AG10803 (cell line): ENCODE data around the gene TDRD3.
A peak's percentile ranks its signal among the peaks of the same experiment; 100 is the strongest.

Experiments used
- DNase-seq: peaks from one replicate; pipeline ENCODE4 v3.0.0; 2010; ENCODE audit warnings: low read depth
- H3K4me3 ChIP-seq: 2 replicates; pipeline ENCODE4 v1.5.1; 2011; ENCODE audit warnings: mild to moderate bottlenecking, low read length, control low read depth
- CTCF ChIP-seq: conservative IDR thresholded peaks from 2 replicates; pipeline ENCODE4 v1.5.1; 2011; ENCODE audit warnings: mild to moderate bottlenecking, low read length, control low read depth, inconsistent platforms

Gene TDRD3

GRCh38 chr13:60583911-60584753 lies 187.1 kb downstream of the TDRD3 start:
- peak overlapping the region; percentile 40 for H3K4me3 ChIP-seq
- peak; percentile 19; the same call in 1 of the 2 replicates for TF ChIP-seq CTCF
- peak; percentile 84 for DNase-seq

DNA sequence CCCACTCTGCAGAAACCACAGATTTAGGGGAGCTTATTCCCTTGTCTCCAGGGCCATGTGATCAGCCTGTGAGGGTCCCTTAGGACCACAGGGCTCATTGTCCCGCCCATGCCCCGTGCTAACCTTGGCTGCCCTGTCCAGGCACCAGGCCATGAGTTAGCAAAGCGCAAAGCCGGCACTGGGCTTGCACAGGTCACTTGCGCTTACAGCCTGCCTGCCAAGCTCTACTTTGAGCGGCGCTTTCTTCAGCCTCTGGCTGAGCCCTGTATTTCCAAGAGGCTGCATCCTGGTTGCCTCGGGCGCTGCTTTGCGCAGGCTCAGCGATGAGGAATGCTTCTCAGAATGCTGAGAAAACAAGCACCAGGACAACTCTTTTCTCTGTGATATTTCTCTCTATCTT lies 188.0 kb downstream of the TDRD3 start:
- H3K4me3 ChIP-seq: no peak overlapping the region
- no peak for DNase-seq
- TF ChIP-seq CTCF: no peak

DNA sequence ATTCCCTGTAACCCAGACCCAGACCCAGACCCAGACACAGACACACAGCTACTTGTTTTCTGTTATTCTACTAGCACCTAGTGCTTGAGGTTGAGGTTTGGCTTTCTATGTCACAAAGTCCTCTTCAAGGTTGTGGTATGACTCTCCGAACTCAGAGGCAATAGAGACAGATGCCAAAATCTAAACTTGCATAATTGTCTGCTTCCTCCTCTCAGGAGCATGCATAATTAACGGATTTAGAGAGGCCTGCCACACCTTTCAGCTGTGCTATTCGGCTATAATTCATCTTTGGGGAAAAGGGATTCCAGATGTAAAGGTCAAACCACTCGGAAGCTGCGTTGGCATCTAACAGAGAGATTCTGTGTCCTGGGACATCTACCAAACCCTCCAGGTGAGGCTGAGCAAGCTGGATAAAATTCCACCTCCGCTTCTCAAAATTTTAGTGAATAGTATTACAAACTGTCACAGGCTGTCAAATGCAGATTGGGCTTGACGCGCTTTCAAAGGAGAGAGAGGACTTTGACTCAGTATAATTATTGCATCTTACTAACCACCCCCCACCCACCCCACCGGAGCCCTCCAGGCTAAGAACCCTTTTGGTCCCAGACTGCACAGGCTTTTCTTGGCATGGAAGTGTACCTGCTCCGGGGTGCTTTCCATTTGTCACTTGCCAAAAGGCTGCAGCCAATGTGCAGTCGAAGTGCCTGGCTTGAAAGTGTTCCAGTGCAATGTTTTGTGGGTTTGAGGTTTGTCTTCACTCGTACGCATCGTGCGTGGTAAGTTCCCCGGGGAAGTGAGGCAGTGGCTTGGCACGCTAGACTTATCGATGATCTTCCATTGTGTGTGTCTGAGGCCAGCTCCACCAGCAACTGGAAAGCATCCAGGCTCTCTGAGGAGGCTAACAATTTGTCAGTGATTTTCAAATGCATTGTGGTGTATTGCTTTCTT lies 194.1 kb downstream of the TDRD3 start:
- TF ChIP-seq CTCF: no peak
- DNase-seq: peak; percentile 90
- H3K4me3 ChIP-seq: no peak overlapping the region

- no peak for TF ChIP-seq CTCF
- no peak overlapping the region for H3K4me3 ChIP-seq
- no peak for DNase-seq
These were observed 206.0 kb downstream of the TDRD3 start for GRCh38 chr13:60603049-60603448.

DNA sequence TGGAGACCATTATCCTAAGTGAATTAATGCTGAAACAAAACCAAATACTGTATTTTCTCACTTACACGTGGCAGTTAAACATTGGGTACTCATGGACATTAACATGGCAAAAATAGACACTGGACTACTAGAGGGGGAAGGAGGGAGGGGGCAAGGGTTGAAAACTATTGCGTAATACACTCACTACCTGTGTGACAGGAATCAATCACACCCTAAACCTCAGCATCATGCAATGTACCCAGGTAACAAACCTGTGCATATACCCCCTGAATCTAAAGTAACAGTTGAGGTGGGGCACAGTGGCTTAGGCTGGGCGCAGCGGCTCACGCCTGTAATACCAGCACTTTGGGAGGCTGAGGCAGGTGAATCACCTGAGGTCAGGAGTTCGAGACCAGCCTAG lies 207.0 kb downstream of the TDRD3 start:
- no peak for TF ChIP-seq CTCF
- DNase-seq: no peak
- H3K4me3 ChIP-seq: no peak overlapping the region

GRCh38 chr13:60608954-60609353 lies 211.9 kb downstream of the TDRD3 start:
- no peak for TF ChIP-seq CTCF
- DNase-seq: no peak
- H3K4me3 ChIP-seq: no peak overlapping the region
